GM19372 (cell line): Measurements from ENCODE around the gene STING1.
A peak's percentile ranks its signal among the peaks of the same experiment; 100 is the strongest.
"Not testable (repeated sequence)": the region's sequence is repeated elsewhere in the genome, so short reads cannot be mapped to it uniquely, and the experiment has no call there.

Experiments
- ATAC-seq: cut with Tn5 transposase; IDR thresholded peaks from one replicate; pipeline ENCODE4 v1.9.1; 2021; ENCODE audit warnings: mild to moderate bottlenecking, low read depth, moderate library complexity; ENCODE audit not compliant: unreplicated experiment

The STING1 gene

DNA sequence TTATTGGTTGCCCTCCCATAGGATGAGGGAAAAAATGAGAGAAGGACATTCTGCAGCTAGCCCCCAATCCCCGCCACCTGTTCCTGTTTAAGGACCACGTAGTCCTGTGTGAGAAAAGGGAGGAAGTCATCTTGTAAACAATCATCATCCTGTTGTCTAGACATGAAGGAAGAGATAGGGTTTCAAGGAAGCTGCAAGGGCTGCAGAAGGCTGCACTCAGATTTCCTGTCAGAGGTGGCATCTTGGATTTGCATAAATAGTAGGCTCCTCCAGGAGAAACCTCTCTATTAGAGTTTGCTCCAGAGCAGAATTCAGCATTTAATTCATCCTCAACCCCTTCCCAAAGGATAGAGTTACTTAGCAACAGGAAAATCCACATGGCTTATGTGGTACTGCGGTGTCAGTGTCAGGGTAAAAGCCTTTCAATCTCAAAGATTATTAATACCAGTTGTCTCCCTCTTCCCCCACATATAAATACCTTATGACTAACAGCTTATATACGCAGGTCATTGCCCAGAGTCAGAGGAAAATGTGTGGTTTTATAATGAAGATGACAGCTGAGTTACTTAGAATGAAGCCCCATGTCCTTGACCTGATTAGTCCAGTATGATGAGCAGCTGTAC, 38.6 kb downstream of the STING1 start:
- ATAC-seq, result no peak

GRCh38 chr5:139440416-139440815, 42.1 kb downstream of the STING1 start:
- ATAC-seq, result not testable (repeated sequence)

GRCh38 chr5:139439013-139439903, 43.3 kb downstream of the STING1 start, which contains the start of gene DNAJC18:
TSS of gene DNAJC18 (minus strand) at chr5:139439525. CDS start at chr5:139439445, 80 bp downstream.
- ATAC-seq, result peak; percentile 88

- no peak for ATAC-seq
Measured at GRCh38 chr5:139438707-139439012, 43.9 kb downstream of the STING1 start.

DNA sequence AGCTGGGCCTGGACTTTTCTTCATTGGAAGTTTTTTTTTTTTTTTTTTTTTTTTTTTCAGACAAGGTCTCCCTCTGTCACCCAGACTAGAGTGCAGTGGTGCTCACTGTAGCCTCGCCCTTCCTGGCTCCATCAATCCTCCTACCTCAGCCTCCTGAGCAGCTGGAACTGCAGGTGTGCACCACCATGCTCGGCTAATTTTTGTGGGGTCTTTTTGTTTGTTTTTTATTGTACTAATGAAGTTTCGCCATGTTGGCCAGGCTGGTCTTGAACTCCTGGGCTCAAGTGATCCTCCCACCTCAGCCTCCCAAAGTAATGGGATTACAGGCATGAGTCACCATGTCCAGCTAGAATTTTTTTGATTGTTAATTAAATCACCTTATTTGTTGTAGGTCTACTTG, 46.9 kb downstream of the STING1 start:
- no peak for ATAC-seq

DNA sequence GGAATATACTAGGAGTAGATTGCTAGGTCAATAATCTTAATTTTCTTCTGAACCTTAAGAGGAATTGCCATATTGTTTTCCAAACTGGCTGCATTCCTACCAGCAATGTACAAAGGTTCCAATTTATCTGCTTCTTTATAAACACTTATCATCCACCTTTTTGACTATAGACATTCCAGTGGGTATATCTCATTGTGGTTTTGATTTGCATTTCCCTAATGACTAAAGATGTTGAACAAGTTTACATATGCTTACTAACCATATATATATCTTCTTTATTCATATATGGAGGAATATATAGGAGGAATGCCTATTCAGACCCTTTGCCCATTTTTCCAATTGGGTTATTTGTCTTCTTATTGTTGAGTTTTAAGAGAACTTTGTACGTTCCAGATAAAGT, 50.9 kb downstream of the STING1 start:
- ATAC-seq, result no peak

GRCh38 chr5:139430015-139430414, 52.5 kb downstream of the STING1 start:
- ATAC-seq, result no peak

DNA sequence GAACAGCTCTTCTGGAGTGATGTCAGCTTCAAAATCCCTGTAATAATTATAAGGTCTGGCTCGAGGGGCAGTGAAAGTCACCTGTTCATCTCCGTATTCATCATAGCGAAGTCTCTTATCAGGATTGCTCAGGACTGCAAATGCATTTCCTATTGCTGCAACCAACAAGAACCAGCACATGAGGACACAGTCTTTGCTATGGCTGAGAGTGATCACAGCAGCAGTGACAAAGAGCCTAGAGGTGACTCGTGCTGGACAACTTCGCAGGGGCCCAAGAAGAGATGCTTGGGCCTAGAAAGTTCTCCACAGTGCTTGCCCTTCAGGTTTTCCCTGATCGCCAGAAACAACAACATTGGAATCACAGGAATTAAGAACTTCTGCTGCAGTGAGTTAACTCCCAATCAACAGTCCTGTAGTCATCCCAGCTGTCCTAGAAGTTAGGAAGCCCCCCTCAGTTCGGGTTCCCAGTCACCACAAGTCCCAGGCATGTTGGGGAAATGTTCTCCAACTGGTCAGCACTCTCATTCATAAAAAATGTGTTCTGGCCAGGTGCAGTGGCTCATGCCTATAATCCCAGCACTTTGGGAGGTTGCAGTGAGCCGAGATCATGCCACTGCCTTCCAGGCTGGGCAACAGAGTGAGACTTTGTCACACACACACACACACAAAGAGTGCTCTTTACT, 56.2 kb downstream of the STING1 start:
- no peak for ATAC-seq
